Inflammatory macrophage treated with lipopolysaccharide for 4 hours (primary cell): ENCODE measurements around the gene APIP.

Source experiments
- DNase-seq: peaks from one replicate; pipeline ENCODE4 v3.0.0-alpha.2; 2020

The APIP gene

DNA sequence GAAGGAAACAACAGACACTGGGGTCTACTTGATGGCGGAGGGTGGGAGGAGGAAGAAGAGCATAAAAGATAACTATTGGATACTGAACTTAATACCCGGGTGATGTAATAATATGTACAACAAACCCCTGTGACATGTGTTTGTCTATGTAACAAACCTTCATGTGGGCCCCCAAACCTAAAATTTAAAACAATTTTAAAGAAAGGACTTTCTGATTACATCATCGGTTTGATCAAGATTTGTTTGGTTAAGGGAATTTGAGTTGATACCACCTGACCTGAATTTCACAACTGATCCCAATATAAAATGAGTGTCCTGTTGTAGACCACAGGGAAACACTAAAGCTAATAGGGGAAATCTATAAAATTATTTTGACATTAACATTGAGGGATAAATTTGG lies 34.3 kb downstream of the APIP start:
- DNase-seq = no peak

DNA sequence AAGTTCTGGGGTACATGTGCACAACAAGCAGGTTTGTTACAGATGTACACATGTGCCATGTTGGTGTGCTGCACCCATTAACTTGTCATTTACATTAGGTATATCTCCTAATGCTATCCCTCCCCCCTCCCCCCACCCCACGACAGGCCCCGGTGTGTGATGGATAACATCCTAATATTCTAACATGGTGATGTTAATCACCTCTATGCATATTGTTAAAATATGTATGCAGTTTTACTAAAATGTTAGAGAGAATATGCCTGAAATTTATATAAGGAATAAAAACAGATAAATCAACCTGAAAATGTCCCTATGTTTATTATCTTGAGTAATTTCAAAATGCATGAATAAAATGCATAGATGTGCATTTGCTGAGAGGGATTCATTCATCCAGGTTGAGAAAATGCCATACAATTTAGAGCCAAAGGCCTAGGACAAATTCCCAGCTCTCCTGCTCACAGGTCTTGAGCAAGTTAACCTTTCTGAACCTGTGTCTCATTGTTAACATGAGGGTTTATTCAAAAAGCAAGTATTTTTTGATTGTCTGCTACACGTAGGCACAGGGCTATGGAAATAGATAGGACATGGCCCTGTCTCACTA lies 38.7 kb downstream of the APIP start:
- no peak for DNase-seq

DNA sequence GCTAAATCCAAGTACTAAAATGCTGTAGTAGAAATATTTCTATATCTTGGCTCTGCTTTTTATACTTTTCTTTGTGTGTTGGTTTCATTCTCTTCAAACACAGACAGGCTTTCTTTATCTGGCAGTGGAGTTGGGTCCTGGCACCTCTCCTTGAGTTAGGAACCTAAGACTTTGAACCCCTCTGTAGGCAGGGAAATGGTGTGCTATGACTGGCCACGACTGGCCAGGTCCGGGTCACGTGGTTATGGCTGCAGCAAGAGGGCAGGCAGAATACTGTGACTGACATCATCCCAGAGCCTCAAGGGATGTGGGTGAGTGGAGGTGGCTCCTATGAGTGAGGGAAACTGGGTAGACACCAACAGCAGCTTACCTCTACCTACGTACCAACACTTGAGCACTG lies 42.0 kb downstream of the APIP start:
- no peak for DNase-seq

DNA sequence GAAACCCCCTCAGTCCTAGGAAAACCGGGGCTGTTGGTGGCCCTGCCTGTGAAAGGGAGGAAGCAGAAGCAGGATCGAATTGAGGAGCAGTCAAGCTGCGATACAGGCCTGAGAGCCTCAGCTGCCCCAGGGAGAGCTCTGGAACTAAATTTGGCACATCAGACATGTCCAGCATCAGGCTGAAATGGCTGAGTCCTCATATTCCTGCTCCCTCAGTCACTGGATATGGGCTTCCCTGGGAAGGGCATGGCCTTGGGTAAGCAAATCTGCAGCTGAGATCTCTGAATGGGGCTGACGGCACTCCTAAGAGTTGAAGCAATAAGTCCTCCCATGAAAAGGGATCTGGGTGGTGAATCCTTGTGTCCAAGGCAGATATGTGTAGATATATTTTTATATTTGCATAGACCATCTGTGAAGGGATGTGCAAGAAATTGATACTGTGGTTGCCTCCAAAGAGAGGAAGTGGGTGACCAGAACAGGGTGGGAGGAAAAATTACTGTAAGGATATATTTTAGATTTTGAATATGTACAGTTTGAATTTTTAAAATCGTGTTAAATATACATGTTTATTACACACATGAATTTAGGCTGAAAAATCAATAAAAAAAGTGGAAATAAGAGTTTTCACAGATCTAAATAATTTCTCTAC lies 45.5 kb downstream of the APIP start:
- no peak for DNase-seq

DNA sequence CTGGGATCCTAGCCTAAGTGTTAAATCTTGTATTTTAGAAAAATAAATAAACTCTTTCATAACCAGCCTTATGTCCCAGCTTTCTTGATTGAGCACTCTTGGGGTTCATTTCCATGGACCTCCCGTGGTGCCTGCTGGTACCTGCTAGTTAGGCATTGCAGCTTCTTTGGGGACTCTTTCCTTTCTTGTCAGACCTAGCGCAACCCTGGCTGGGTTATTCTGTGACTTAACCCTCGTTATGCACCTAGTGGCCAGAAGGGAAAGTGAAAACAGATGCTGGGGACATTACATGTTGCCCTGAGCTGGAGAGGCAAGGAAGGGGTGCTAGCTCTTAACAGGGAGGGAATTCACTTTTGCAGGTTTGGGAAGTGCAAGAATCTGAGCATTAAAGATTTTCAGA lies 46.8 kb downstream of the APIP start:
- no peak for DNase-seq

DNA sequence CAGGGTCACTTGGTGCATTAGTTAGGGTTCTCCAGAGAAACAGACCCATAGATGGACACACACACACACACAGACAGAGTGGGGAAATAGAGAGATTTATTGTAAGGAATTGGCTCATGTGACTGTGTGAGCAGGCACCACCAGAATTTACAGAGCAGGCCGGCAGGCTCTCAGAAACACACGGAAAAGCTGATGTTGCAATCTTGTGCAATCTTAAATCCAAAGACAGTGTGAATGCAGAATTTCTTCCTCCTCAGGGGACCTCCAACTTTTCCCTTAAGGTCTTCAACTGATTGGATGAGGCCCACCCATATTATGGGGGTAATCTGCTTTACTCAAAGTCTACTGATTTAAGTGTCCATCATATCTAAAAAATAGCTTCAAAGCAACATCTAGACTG lies 49.8 kb downstream of the APIP start:
- DNase-seq = peak; percentile 34

DNA sequence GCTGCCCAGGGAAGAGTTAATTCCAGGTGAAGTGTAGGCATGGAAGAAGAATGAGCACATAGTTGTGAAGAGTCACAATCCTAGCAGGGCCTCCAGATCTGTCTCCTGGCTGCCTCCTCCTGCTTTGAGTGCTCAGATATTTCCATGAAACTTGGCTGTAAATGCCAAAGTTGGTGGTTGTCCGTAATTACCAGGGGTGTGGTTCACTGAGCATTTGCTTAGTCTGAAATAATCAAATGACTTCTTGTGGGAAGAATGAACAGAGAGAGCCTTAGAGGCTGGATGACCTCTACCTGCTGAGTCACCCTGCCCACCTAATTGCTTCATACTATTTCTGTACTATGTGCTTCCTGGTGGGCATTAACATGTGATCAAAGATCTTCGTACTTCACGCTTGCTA lies 50.9 kb downstream of the APIP start:
- peak; percentile 16 for DNase-seq

DNA sequence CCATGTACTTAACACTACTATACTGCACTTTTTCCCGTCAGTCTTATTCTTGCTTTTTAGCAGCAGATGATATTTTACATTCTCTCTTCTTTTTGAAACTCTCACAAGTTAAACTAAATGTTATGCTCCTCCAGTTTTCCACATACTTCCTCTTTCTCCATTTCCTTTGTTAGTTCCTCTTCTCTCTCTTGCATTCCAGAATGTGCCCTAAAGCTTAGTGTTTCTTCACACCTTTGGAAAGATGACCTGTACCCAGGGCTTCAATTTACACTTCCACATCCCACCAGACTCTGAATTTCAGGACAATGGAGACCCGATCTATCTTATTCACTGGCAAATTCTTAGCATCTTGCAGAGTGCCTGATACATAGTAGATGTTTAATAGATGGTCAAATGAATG lies 51.8 kb downstream of the APIP start:
- peak; percentile 55 for DNase-seq

DNA sequence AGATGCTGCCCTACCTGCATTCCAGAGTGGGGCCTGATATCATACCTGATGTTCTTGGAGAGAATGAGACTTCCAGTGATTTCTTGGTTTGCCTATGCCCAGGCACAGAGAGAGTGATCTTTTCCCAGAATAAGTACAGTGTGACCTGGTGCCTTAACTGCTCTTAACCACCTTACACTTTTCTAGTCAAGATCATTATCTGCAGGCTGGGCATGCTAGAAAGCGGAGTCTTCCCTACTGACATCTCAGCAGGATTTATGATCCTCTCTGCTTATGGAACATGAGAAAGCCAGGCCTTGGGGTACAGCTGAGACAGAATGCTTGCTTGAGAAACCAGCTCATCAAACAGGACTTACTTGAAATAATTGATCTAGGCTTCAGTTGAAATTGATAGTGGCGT lies 53.1 kb downstream of the APIP start:
- no peak for DNase-seq

DNA sequence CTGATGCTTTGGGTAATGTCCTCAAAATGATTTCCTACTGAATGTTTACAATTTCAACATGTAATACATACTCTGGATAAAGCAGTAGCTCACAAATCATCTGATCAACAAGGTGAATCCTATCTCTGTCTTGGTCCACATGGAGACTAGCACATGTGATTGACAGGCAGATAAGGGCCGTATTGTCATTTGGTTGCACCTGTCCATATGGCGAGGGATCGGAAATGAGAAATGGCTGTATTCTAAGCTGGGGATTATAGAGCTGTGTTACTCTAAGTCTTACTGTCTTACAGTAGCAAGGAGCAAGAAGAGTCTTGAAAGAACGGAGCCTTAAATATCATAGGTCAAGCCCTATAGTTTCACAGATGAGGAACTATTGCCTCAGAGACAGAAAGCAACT lies 55.7 kb downstream of the APIP start:
- DNase-seq = no peak

DNA sequence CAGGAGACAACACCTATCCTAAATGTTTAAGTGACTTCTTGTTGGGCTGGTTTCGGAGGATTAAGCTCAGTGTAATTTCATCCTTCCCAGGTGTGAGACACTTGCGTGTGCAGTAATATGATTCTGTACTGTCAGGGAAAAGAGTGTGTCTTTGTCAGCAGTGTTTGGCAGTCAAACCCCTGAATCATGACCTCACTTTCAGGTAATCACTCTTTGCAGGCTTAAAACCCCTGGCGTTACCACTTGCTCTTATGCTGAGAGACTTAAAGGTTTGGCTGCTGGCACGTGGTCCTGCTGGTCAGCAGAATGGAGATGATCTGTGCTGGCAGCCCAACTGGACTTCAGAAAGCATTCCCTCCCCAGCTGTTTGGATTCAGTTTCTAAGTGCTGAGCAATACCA lies 56.1 kb downstream of the APIP start:
- no peak for DNase-seq

DNA sequence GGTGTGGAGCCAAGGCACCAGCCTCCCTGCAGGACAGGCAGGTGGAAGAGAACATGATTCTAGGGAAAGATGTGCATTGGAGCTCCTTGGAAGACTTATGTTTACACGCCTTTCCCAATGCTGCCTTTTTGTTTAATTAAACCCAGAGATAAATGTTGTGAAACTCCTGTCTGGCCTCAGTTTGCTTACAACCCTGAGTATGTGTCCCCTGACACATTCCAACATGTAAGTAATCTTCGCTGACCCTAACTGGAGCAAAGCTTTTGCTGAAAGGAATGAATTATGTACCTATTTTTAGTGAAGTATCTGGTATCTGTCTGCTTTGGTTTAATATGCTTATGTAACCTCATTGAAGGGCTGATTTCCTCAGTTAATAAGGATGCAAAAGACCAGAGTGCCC lies 56.7 kb downstream of the APIP start:
- DNase-seq = no peak

DNA sequence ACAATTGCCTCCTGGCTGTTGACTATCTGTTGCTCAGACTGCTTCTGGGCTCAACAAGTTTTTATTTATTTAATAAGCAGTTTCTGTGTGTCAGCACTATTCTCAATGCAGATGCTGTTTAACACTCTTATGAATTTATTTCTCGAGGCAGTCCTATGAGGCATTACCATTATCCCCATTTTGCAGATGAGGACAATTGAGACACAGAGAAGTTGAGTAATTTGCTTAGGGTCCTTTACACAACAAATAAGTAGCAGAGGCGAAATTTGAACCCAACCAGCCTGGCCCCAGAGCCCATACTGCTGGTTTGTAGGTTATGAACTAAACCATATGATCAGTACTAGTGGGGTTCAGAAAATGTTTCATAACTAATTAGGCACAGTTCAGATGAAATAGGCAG lies 58.7 kb downstream of the APIP start:
- no peak for DNase-seq

DNA sequence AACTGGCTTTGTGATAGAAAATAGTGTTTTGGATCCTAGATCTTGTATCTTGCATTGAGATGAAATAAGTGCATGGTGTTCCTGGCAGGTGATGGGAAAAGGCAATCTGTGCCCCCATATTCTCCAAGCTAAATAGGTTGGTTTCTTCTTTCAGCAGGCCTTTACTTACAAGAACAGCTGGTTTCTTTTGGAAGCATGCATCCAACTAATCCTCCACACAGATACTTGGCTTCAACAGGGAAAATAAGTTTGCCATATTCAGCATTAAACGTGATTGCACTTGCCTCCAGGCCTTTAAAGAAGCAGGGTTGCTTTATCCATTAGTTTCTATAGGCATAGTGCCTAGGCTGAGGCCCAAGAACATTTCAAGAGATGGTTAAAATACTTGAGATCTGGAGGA lies 59.9 kb downstream of the APIP start:
- DNase-seq = no peak

DNA sequence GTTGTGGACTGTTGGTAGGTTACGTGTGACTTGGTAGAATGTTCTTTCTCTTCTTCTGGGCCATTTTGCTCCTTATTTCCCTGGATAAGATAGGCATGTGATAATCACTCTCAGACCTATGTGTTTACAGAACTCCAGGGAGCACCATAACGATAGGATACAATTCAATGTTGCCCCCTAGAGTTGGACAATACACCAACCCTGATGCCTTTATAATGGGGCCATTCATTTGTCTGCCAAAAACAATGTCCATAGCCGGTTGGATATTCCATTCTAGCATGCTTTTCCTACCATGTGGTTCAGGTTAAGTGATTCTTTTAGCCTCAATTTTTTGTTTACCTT lies 60.5 kb downstream of the APIP start:
- DNase-seq = no peak

DNA sequence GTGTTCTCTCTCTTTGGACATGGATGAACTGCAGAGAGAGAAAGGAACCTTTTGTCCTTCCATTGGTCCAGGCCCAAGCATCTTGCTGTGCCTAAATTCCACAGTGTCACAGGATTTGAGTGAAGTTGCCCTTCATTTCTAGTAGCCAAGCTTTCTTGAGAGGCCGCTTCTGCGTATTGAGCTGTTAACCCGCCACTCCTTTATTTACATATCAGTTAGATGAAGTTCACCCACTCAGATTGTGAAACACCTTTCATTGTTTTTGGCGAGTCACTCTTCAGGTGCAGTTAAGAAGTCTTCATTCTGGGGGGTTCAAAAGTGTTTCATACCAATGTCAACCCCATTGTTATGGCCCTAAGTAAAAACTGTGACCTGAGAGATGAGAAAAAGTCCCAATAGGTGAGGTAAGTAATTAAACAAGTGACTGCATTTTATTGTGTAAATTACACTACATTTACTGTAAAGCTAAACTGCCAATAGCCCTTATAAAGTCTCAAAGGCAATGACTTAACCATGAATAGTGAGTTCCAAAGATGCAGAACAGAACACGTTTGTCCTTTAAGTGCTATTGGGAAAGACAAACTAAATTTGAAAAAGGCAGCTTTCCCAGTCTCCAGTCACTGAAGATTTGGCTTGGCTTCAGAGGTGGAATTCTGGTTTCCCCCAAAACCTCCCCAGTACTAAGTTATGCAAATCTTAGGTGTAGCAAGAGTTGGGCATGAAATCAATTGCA lies 61.0 kb downstream of the APIP start:
- DNase-seq = no peak

DNA sequence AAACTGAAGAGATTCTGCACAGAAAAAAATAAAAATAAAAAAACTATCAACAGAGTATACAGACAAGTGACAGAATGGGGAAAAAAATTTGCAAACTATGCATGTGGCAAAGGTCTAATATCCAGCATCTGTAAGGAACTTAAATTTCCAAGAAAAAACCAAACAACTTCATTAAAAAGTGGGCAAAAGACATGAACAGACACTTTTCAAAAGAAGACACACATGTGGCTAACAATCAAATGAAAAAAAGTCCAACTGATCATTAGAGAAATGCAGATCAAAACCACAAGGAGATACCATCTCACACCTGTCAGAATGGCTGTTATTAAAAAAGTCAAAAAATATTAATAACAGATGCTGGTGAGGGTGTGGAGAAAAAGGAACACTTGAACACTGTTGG lies 64.3 kb downstream of the APIP start:
- DNase-seq = no peak

DNA sequence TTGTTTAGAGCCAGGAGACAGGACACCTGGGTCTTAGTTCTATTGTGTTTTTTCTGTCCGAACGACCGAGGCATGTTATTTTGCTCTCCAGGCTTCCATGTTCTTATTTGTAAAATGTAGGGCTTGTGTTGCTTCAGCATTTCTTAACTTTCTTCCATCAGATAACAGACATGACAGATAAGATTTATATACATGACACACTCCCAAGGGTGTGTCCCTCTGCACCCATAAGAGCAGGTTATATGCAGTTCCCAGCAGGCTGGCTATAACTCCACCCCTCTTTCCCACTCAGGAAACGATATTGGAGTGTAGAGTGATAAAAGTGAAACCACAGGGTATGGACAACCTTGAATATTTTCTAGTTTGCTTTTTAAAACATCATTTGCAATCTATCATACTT lies 65.8 kb downstream of the APIP start:
- no peak for DNase-seq

DNA sequence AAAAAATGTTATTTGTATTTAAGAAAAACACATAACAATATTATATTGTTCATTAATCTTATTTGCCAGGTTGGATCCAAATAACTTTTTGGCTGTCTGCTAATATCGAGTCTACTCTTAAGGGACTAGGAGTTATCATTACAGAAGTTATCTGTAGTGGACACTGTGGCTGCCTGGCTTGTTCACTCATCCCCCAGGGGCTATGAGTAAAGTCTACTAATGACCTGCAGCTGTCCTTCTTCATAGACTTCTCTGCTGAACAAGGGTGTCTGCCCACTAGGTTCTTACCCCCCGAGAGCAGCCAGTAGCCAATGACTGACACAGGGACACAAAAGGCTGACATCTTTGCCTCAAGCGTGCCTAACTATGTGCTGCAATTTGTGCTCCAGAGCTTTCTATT lies 69.7 kb downstream of the APIP start:
- DNase-seq = no peak

DNA sequence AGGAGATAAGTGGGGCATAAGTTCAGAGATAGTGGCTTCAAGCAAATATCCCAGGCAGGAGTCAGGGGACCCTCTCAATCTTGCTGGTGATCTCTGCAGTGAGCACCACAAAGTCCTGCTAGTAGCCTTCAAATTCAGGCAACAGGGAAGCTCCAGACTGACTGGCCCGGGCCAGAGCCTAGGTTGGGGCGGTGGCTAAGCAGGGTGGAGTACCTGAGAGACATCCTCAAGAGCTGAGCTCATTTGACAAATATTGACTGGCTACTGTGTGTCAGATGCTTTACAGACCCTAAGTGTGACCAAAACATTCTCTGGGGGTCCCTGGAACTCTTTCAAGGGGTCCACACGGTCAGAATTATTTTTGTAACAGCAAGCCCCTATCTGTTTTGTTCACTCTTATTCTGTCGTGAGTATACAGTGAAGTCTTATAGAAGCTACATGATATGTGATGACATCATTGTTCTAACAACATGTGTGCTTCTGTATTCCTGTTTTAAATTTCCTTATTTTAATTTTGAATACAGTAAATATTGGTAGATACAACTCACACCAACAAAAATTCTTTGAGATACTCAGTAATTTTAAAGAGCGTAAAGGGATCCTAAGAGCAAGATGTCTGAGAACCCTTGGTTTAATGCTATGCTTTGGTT lies 71.6 kb downstream of the APIP start:
- DNase-seq = no peak

DNA sequence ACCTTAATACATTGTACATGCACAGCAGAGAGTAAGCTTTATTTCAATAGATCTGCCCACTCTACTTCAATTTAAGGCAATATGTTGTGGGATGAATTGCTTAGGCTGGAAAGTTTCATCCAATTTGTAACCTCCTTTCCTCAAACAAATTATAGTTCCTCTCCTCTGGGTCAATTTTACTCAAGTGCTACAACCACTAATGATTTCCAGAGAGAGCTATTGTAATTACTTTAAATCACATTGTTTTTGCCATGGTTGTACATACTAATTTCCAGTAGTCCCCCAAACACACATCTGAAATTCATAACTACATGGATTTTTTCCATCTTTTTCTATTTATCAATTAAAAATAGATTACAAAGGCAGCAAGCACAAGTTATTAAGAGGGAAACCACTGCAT lies 72.9 kb downstream of the APIP start:
- no peak for DNase-seq

DNA sequence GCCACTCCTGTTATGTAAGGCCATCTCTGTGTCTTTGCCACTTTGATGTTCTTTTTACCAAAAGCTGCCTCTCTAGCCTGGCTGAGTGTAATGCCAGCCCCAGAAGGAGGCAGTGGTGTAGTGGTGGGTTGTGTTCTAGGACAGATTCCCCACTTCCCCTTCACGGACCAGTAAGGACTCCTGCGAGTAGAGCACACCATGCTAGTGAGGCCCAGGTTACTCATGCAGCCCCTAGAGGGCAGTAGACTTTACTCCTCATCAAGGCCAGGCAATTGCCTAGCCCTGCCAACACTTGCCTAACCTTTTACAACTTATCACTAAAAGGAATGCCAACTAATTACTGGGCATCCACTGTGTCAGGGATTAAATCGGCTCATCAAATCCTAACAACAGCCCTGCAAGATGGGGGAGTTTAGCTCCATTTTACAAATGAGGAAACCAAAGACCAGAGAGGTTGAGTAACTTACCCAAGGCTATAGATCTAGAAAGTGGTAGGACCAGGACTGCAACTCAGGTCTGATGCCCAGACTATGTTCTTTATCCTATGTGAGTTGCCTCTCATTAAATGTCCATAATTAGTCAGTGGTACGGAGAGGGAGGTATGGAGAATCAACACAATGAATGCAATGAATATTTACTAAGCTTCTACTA lies 75.3 kb downstream of the APIP start:
- DNase-seq = peak; percentile 75

DNA sequence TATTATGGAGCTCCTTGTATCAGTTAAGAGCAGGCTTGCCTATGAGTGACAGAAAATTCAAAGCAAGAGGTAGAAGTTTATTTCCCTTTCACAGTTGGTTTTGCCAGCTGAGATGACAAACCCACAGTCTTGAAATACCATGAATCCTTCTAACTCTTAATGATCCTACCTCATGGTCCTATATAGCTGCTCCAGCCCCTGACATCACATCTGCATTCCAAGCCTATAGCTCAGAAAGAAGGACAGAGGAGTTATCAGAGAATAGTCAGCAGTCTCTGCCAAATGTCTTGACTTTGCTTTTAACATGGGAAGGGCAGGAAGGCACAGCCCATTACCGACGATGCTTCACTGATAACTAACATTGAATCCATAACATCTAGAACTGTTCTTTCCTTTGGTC lies 76.2 kb downstream of the APIP start:
- no peak for DNase-seq
